K562 (cell line): ENCODE results near the gene C1QL3. TPM values are rescaled to one million over a fixed set of nuclear protein-coding genes. Genes with fewer than 3 reads are reported as not detected.

Experiments used
- CBX2 ChIP-seq: fragments of 200-600 bp; sonication (generic); IDR thresholded peaks from one replicate; pipeline ENCODE4 v1.6.1; 2012; ENCODE audit warnings: mild to moderate bottlenecking, low read length, inconsistent platforms; ENCODE audit not compliant: insufficient read depth, poor library complexity, severe bottlenecking
- OTX1 ChIP-seq: fragments of 450-650 bp; formaldehyde crosslinking; IDR thresholded peaks from 2 replicates; pipeline ENCODE4 v1.4.0; 2022; ENCODE audit warnings: mild to moderate bottlenecking
- PRMT5 ChIP-seq: sonication (generic); formaldehyde crosslinking; IDR thresholded peaks from 2 replicates; pipeline ENCODE4 v1.5.0; 2020; ENCODE audit warnings: missing genetic modification reagents
- SIX5 ChIP-seq, 2 experiments: IDR thresholded peaks; 2 replicates each; pipeline ENCODE4 v1.6.1; 2011; ENCODE audit warnings: low read length in 2 of 2, borderline replicate concordance in 1 of 2, low read depth in 1 of 2, mild to moderate bottlenecking in 1 of 2, moderate library complexity in 1 of 2; ENCODE audit not compliant: insufficient read depth in 1 of 2
- WHSC1 ChIP-seq: IDR thresholded peaks from one replicate; pipeline ENCODE4 v1.6.1; 2012; ENCODE audit warnings: low read length, control low read depth, inconsistent platforms
- ZNF75A ChIP-seq: fragments of 450-650 bp; formaldehyde crosslinking; IDR thresholded peaks from 2 replicates; pipeline ENCODE4 v1.4.0; 2020; ENCODE audit warnings: mild to moderate bottlenecking
- polyA plus RNA-seq, 8 experiments: library from polyadenylated mRNA; depleted of rRNA in 4 of 8; stranded (reverse) in 5 of 8; unstranded in 3 of 8; fragments of >200 nt; fragmentation: Nextera tagmentation in 2 of 8; fragmentation: Illumina TruSeq in 1 of 8; extraction: Ambion mirVana in 2 of 8; extraction: Trizol in 1 of 8; gene quantifications; 2 replicates each; pipeline versions ENCODE4 v1.2.1 to v1.2.3, GENCODE V29; 2011 to 2014; ENCODE audit warnings: inconsistent platforms in 1 of 8, missing spikeins in 1 of 8
- total RNA-seq, 7 experiments: library from RNA; depleted of rRNA in 6 of 7; stranded (reverse); fragments of >200 nt in 6 of 7; fragmentation: Illumina TruSeq in 2 of 7; extraction: Trizol in 2 of 7; gene quantifications; 2 replicates each; pipeline versions ENCODE4 v1.2.1 to v1.2.3, GENCODE V29; 2011 to 2021; ENCODE audit warnings: low replicate concordance in 1 of 7
- TF ChIP-seq, protein P1 (sequence below): fragments of 250-450 bp; sonication (Bioruptor Pico); IDR thresholded peaks from 2 replicates; pipeline ENCODE4 v1.4.0; 2020
- TF ChIP-seq, protein P2 (sequence below): fragments of 450-650 bp; conservative IDR thresholded peaks from 2 replicates; pipeline ENCODE4 v1.6.1; 2016; ENCODE audit warnings: missing genetic modification characterization, low read depth, mild to moderate bottlenecking, missing compliant biosample characterization, moderate library complexity

Gene C1QL3
- total and polyA plus RNA-seq, 9 of the 15 experiments (the other 6 are each of a cell fraction or from before 2014, with no cell fraction given), result 0.28 to 0.37 TPM; not detected in 7

DNA sequence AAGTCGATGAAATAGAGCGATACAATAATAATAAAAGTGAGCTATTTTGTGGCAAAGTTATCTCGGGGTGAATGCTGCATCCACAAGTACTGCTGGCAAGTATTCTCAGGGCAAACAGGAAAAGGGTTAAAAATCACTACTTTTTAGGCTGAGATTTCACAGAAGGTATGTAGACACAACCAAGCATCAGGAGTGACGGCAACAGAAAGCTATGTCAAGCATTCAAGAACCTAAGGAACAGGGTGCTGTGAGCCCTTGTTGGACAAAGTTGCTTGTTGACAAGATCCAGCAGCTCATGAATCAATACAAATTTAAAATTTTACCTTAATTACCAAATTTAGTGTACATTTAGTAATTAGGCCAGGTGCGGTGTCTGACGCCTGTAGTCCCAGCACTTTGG, 41.2 kb upstream of the C1QL3 start (continued):
- TF ChIP-seq, protein P1, sequence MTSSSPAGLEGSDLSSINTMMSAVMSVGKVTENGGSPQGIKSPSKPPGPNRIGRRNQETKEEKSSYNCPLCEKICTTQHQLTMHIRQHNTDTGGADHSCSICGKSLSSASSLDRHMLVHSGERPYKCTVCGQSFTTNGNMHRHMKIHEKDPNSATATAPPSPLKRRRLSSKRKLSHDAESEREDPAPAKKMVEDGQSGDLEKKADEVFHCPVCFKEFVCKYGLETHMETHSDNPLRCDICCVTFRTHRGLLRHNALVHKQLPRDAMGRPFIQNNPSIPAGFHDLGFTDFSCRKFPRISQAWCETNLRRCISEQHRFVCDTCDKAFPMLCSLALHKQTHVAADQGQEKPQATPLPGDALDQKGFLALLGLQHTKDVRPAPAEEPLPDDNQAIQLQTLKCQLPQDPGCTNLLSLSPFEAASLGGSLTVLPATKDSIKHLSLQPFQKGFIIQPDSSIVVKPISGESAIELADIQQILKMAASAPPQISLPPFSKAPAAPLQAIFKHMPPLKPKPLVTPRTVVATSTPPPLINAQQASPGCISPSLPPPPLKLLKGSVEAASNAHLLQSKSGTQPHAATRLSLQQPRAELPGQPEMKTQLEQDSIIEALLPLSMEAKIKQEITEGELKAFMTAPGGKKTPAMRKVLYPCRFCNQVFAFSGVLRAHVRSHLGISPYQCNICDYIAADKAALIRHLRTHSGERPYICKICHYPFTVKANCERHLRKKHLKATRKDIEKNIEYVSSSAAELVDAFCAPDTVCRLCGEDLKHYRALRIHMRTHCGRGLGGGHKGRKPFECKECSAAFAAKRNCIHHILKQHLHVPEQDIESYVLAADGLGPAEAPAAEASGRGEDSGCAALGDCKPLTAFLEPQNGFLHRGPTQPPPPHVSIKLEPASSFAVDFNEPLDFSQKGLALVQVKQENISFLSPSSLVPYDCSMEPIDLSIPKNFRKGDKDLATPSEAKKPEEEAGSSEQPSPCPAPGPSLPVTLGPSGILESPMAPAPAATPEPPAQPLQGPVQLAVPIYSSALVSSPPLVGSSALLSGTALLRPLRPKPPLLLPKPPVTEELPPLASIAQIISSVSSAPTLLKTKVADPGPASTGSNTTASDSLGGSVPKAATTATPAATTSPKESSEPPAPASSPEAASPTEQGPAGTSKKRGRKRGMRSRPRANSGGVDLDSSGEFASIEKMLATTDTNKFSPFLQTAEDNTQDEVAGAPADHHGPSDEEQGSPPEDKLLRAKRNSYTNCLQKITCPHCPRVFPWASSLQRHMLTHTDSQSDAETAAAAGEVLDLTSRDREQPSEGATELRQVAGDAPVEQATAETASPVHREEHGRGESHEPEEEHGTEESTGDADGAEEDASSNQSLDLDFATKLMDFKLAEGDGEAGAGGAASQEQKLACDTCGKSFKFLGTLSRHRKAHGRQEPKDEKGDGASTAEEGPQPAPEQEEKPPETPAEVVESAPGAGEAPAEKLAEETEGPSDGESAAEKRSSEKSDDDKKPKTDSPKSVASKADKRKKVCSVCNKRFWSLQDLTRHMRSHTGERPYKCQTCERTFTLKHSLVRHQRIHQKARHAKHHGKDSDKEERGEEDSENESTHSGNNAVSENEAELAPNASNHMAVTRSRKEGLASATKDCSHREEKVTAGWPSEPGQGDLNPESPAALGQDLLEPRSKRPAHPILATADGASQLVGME (CRISPR knock-in tag), result no peak
- TF ChIP-seq, protein P2, sequence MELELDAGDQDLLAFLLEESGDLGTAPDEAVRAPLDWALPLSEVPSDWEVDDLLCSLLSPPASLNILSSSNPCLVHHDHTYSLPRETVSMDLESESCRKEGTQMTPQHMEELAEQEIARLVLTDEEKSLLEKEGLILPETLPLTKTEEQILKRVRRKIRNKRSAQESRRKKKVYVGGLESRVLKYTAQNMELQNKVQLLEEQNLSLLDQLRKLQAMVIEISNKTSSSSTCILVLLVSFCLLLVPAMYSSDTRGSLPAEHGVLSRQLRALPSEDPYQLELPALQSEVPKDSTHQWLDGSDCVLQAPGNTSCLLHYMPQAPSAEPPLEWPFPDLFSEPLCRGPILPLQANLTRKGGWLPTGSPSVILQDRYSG, result no peak
- TF ChIP-seq OTX1 (CRISPR knock-in tag) (no peak), PRMT5 (no peak), SIX5 (IDR thresholded peaks at IDR 0.05; ENCODE audit: borderline replicate concordance in 1 of 2, insufficient read depth in 1 of 2, low read depth in 1 of 2, low read length in 2 of 2) (no peak), ZNF75A (CRISPR knock-in tag) (no peak), WHSC1 (no peak), CBX2 (no peak)
- TF ChIP-seq, all 486 proteins: peak for 0
